HG03025 (cell line): ENCODE results near the gene ANXA1.

ENCODE experiments used
- ATAC-seq: cut with Tn5 transposase; IDR thresholded peaks from one replicate; pipeline ENCODE4 v1.9.1; 2021; ENCODE audit warnings: mild to moderate bottlenecking, moderate library complexity; ENCODE audit not compliant: unreplicated experiment, low FRiP score

Gene ANXA1

GRCh38 chr9:73137286-73137899, 14.3 kb upstream of the ANXA1 start:
- no peak for ATAC-seq

DNA sequence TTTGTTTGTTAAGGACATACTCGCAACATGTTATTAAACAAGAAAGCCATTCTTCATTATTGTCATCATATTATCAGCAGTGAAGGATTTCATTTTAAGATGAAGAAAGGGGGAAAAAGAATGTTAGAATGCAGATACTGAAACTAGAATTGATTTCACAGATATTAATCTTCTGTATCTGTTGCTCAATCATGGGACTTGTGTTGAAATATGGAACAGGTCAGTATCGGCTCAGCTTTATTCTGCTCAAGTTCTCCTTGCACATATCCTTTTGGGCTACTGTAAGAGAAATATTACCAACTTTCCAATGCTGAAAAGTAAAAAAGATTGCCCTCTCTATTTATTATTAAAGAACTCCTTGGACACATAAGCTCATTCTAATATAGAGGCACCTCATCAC, 13.8 kb upstream of the ANXA1 start:
- no peak for ATAC-seq

DNA sequence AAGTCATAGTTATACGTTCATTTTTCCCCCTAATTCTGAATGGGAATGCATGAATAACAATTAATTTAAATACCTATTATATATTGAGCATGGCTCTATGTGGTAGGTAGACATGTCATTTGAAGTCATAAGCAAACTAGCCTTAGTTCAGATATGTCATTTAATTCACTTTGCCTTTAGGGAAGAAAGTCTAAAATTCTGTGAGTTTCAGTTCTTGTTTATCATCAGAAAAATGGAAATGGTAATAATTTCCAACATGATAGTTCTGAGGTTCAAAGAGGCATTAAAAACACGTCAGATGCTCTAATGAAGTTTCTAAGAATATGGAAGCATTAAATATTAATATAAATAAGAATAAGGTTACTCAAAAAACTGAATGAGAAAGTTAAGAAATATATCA, 13.1 kb upstream of the ANXA1 start:
- ATAC-seq = no peak

DNA sequence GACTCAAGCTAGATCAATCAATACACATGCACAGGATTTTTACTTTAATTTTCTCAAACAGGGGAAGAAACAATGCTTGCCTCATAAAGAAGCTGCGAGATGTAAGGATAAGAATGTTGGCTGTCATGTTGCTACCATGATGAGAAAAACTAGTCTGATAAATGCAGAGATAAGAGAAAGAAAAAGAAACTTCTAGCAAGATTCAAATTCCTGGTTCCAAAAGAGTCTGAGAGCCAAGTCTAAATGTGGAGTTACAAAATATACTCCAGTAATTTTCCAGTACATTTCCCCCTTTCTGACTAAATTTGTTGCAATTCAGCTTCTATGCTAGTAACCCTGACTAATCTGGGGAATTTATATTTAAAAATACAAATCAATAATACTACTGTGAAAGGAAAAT, 10.4 kb upstream of the ANXA1 start:
- ATAC-seq = no peak

- ATAC-seq = no peak
These were observed 7.8 kb upstream of the ANXA1 start for GRCh38 chr9:73143711-73144328.

DNA sequence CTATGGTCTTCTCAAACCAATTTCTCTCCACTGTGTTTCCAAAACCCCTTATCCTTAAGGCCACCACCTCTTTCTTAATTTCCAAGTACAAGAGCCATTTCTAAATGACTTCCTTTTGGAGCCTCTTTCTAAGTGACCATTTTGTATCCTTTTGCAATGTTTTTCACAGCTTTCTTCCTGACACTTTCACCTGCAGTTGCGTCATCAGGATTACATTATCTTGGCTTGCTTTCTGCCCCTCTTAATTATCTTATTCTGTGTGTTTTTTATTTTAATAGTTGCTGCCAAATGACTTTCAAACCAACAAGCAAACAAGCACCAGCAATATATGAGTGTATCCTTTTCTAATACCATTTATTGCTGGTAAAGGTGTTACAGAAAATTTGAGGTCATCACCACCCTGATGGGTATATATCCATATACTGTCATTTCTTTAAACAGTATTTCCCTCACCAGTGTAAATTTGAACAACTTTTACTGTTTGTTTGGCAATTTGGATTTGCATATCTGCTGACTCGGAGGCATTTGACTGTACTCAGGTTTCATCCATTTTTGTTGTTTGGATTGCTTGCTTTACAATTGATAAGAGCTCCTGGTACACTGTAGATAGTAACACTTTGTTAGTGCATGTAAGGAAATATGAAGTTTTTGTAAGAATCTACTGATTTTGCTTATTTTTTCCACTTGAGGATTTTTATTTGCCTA, 5.4 kb upstream of the ANXA1 start:
- no peak for ATAC-seq

GRCh38 chr9:73148447-73148937, 3.2 kb upstream of the ANXA1 start:
- ATAC-seq = no peak

GRCh38 chr9:73149371-73150067, 2.1 kb upstream of the ANXA1 start:
- ATAC-seq = no peak

- no peak for ATAC-seq
These were observed 829 bp downstream of the ANXA1 start for GRCh38 chr9:73152543-73152844.

DNA sequence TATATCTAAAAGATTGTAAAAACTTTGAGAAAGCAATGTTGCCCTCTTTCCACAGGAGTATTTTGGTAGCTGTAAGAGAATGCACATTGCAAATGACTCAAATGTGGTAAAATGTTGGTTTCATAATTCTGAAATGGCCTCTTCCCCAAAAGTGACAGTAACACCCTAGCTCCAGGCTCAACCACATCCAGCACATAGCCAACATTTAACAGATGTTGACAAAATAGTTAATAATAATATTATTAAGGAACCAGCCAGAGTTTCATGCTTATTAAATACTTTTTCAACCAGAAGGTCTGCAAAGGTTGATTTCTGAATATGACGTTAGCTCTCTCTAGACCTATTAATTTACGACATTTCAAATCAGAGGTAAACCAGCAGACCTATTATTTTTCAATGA, 1.3 kb downstream of the ANXA1 start:
- peak; percentile 63 for ATAC-seq

GRCh38 chr9:73153793-73154227, 2.1 kb downstream of the ANXA1 start:
- ATAC-seq = no peak

GRCh38 chr9:73154271-73154670, 2.6 kb downstream of the ANXA1 start:
- ATAC-seq = no peak

- no peak for ATAC-seq
These were observed 3.1 kb downstream of the ANXA1 start for GRCh38 chr9:73154722-73155121.

- ATAC-seq = no peak
These were observed 3.7 kb downstream of the ANXA1 start for GRCh38 chr9:73155377-73155776.

- no peak for ATAC-seq
These were observed 4.6 kb downstream of the ANXA1 start for GRCh38 chr9:73155968-73156864.

DNA sequence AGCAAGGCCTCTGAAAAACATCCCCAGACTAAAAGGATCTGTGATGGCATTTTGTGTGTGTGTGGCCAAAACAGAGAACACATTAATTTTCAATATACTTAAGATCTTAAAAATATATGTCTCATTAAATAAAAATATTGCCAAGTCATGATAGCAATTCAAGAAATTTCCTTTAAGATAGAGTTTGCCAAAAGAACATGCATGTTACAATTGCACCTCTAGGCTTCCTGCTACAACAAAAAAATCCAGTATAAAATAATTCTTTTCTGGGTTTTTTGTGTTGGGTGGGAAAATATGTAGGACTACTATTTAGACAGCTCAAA, 5.2 kb downstream of the ANXA1 start:
- ATAC-seq = no peak

- ATAC-seq = no peak
These were observed 6.1 kb downstream of the ANXA1 start for GRCh38 chr9:73157811-73158210.

DNA sequence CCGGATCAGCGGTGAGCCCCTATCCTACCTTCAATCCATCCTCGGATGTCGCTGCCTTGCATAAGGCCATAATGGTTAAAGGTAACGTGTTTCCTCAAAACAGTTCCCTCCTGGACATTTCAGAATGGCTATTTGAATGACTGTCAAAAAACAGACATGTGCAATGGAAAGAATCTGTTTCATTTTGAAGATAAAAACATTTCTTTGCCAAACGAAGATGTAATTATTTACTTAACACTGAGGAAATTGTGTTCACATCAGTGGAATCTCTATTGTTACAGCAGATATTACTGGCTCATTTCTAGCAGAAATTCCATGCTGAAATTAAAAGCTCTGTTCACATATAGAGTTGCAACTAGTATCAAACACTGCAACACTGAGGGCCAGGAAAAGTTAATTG, 7.1 kb downstream of the ANXA1 start:
- ATAC-seq = no peak

DNA sequence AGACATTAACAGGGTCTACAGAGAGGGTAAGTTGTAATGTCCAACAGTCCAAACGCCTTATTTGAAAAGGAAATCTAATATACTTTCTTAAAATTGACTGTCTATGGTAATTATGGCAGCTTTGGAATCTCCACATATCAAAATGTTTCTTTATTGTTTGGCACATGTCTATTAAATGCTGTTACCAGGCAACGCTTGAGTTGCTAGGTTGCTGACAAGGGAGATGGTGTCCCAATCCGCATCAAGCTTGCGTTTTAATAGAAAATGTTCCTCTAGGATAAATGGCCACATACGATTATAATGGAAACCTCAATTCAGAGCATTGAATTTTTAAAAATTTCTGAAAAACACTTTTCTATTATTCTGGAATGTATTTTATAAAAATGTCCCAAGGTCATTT, 9.2 kb downstream of the ANXA1 start:
- ATAC-seq = no peak

- ATAC-seq = no peak
These were observed 11.5 kb downstream of the ANXA1 start for GRCh38 chr9:73162987-73163768.
